SHP77 (cell line): ENCODE data around the gene RPTOR.
A peak's percentile ranks its signal among the peaks of the same experiment; 100 is the strongest.

Experiments used
- DNase-seq, 2 experiments: peaks; one replicate each; lab custom pipeline; 2025; lab: John Stamatoyannopoulos, UW

RPTOR gene

GRCh38 chr17:80847496-80848230 lies 303.0 kb downstream of the RPTOR start:
- DNase-seq: no peak

DNA sequence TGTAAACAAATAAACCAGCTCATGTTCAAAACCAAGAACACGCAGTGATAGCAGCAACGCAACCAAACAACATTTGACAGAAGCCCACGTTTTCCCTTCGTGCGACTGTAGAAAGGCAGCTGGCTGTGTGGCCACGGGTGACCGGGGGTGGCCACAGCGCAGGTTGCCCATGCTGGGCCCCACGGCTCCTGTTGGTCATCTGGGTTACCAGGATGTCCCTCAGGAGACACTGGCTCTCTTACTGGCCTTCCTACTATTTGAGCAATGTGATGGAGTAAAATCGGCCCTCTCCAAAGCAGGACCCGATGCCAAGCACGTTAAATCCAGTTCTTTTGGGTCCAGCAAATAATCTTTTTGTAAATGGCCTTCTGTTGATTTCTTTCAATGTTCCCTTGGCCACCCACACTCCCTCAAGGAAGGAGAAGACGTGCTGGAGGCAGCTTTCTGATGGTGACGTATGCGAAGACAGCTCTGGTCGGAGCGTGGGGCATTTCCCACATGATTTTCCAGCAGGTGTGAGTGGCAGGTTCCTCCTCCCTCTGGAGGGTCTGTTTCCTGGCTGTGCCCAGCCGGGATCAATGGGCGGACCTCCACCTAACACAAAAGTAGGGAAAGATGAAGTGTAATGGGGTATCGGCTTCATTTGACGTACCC lies 303.9 kb downstream of the RPTOR start:
- no peak for DNase-seq

- DNase-seq: no peak
These were observed 304.5 kb downstream of the RPTOR start for GRCh38 chr17:80849119-80849518.

DNA sequence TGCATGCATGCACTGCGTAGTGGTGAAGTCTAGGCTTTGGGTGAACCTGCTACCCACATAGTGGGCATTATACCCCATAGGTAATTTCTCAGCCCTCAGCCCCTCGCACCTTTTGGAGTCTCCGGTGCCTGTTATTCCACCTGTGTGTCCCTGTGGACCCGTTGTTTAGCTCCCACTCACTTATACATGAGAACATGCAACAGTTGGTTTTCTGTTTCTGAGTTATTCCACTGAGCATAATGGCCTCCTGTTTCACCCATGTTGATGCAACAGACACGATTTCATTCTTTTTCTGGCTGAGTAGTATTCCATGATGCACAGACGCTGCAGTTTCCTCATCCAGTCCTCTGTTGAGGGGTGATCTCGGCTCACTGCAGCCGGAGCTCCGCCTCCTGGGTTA lies 305.5 kb downstream of the RPTOR start:
- no peak for DNase-seq

DNA sequence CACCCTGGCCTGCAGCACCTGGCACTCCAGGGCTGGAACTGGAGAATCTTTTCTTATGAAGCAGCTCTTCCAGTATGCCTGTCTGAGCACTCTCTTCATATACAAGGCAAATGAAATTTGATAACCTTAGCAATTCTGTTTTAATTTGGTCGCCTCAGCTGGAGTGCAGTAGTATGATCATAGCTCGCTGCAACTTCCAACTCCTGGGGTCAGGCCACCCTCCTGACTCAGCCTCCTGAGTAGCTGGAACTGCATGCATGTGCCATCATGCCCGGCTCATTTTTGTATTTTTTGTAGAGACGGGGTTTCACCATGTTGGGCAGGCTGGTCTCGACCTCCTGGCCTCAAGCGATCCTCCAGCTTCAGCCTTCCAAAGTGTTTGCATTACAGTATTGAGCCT lies 306.2 kb downstream of the RPTOR start:
- peak in 1 of 2 experiments; percentile 42 for DNase-seq

- DNase-seq: no peak
These were observed 306.8 kb downstream of the RPTOR start for GRCh38 chr17:80851277-80851925.

- DNase-seq: no peak
These were observed 307.9 kb downstream of the RPTOR start for GRCh38 chr17:80852476-80853015.

- no peak for DNase-seq
These were observed 308.4 kb downstream of the RPTOR start for GRCh38 chr17:80853076-80853475.

GRCh38 chr17:80854220-80854619 lies 309.6 kb downstream of the RPTOR start:
- no peak for DNase-seq

DNA sequence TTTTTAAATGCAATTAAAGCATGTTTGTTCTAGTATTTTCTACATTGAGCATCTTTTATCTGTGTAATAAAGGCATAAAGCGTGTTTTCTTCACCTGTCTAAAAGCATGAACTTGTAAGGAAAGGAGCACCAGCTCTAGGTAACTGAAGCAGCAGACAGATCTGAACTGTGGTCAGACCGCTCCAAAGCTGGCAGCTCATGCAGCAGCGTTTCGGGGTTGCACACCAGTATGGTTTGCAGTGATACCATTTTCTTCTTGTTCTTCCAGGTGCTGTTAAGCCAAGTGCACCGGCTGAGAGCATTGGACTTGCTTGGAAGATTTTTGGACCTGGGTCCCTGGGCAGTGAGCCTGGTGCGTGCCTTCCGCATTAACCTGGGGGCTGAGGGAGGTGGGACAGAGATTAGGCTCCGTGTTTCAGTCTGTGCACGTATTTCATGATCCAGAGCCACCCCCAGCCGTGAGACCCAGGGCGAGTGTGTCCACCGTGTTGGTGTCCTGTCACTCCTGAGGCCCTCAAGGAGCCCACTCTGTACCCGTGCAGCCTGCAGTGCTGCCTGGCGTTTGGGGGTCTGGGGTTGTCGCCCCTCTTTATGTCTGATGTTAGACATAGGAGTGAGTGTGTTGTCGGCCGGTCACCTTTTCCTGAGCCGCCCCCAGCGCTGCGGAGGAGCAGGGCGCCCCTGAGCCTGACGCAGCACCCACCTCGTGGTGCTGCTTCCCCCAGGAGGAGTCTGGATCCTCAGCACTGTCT lies 310.7 kb downstream of the RPTOR start:
- DNase-seq: no peak

- DNase-seq: peak; percentile 62 to 69
These were observed 311.6 kb downstream of the RPTOR start for GRCh38 chr17:80855948-80856862.

DNA sequence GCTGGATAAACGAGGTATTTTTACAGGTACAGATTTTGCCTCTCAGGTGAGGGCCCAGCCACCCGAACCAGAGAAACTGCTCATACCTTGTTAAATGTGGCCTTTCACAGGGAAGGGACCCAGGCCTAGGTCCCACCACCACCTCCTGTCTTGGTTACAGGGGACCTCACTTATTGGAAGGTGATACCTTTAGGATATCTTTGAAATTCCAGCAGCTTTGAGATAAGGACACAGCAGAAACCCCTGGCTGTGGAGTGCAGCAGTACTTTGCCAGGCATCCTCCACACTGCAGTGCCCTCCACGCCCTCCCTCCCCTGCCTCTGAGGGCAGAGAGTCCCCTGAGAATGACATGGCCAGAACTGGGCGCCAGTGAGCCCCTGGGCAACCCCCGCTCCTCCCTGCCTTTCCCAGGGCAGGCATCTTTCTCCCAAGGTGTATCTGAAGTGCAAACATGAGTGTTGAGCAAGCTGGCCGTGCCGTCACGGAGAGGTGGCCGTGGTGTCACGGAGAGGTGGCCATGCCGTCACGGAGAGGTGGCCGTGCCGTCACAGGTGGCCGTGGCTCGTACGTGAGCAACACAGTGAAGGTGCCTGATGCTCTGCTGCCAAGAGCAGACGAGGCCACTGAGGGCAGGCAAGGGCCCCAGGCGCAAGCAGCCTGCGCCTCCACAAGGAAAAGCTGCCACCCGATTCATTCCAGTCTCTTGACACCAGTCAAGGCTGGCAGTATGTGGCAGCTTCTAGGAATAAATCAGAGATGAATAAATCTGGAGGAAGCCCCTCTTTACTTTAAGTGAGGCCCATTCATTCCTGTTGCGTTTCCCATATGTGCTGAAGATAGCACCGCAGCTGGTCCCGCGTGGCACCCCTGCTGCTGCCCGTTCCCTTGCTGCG lies 312.5 kb downstream of the RPTOR start:
- DNase-seq: no peak

DNA sequence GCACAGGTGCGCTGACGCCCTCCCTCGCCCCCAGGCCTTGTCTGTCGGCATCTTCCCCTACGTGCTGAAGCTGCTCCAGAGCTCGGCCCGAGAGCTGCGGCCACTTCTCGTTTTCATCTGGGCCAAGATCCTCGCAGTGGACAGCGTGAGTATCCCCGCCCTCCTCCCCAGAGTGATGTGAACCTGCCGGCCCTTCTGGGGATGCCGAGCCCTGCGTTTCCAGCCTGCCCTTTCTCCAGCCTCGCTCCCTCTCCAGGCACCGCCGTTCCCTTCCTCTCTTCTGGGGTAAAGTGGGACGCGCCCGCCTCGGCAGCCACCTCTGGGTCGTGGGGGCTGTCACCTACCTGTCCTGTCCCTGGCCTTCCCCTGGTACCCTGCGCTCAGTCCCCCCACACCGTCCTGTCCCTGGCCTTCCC lies 313.1 kb downstream of the RPTOR start:
- DNase-seq: no peak

- DNase-seq: no peak
These were observed 313.8 kb downstream of the RPTOR start for GRCh38 chr17:80858301-80859001.

DNA sequence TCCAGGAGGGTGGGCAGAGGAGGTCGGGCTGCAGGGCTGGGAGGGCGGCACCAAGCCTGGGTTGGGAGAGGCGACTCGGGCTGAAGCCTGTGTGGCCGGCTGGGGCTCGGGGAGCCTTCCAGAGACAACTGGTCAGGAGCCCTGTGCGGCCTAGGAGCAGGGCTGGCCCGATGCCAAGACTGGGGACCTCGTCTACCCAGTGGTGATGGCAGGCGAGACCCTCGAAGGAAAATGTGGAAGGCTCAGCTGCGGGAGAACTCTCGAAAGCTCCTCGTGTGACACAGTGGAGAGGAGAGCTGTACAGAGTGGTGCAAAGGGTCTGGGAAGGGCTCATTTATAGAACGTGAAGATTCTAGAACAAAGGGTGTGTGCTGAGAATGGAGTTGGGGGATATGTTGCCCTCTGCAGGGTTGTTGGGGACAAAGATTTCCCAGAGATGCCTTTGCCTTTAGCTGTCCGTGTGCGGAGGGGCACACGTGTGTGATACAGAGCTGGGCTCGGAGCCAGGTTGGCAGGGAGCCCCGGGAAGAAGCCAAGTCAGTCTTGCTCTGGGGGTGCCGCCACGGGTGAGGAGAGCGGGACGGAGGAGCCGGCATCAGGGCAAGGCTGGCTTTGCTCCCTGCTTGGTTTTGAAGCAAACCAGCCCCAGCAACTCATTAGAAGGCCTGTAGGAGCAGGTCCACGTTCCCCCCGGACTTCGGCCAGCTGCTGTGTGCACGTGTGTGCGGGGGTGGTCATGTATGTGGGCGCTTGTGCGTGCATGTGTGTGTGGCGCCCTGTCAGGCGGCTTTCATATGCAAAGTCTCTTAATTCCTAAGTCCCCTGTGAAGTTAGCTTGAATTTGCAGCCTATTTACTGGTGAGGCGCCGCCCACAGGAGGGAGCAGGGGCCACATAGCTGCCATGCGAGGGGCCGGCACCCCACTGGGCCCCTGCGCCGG lies 314.6 kb downstream of the RPTOR start:
- peak; percentile 74 to 83 for DNase-seq

- DNase-seq: no peak
These were observed 315.5 kb downstream of the RPTOR start for GRCh38 chr17:80860101-80860671.

DNA sequence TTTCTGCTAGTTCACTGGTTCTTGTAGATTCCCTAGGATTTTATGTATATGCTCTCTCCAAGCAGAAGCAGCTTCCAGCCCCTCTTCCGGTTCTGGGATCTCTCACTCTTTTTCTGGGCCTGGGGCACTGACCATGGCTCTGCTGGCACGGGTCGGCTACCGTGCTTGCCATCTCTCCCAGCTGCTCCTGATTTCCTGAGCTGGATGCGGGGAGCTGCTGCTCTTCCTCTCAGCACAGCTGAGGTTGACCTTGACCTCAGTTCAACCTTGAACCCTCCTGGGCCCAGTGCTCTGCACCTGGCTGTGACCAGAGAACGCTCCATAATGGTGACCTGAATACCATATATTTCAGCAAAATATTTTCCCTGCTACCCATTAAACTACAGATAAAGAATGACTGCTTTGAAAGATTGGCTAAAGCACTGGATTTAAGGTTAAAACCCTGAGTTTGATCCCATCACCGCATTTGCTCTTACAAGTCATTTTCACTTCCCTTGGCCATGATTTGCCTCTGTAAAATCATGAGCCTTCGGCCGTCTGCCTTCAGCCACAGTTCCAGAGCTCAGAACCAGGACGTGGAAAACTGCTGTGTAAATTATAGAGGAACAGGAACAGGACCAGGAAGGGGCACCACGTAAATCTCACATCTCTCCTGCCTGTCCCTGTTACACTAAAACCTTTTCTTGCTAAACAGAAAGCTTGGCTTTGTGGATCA lies 316.2 kb downstream of the RPTOR start:
- DNase-seq: peak; percentile 55 to 75
